PC-3 (cell line): ENCODE measurements around the gene TXNL4A. TPM values are rescaled to one million over a fixed set of nuclear protein-coding genes. Genes with fewer than 3 reads are reported as not detected.

ENCODE experiments used
- ATAC-seq: fragments of 200-7000 bp; cut with Tn5 transposase; 2 replicates; pipeline ENCODE4 v1.9.1; 2020; ENCODE audit warnings: mild to moderate bottlenecking, moderate library complexity
- BruUV-seq: library from RNA; stranded (reverse); fragments of 400-500 nt; replicated peaks from 2 replicates; lab custom pipeline; 2021; lab: Mats Ljungman, UMichigan
- CTCF ChIA-PET: fragments of 300-600 bp; sonication (Branson Sonifier 250); formaldehyde crosslinking; loops from one replicate; lab custom pipeline; 2022; ENCODE audit warnings: antibody characterized with exemption; lab: Charles Lee
- POLR2A ChIA-PET: fragments of 300-600 bp; sonication (Branson Sonifier 250); formaldehyde crosslinking; loops from one replicate; lab custom pipeline; 2022; ENCODE audit warnings: antibody characterized with exemption; ENCODE audit not compliant: unreplicated experiment; lab: Charles Lee
- DNase-seq: peaks from one replicate; pipeline ENCODE4 v3.0.0-alpha.2; 2015
- H2AFZ ChIP-seq: fragments of 300-600 bp; sonication (generic); 2 replicates; pipeline ENCODE4 v1.6.0; 2016; ENCODE audit warnings: antibody characterized with exemption, low read length
- H3F3A ChIP-seq: fragments of 300-600 bp; sonication (generic); one replicate; pipeline ENCODE4 v1.6.0; 2017; ENCODE audit warnings: antibody characterized with exemption, low read length, control low read depth, mild to moderate bottlenecking; ENCODE audit not compliant: unreplicated experiment
- H3K27ac ChIP-seq: fragments of 300-600 bp; sonication (generic); 2 replicates; pipeline ENCODE4 v1.5.1; 2016; ENCODE audit warnings: mild to moderate bottlenecking, low read length
- H3K27me3 ChIP-seq: fragments of 300-600 bp; sonication (generic); 2 replicates; pipeline ENCODE4 v1.6.1; 2016; ENCODE audit warnings: low read length, mixed read lengths
- H3K36me3 ChIP-seq: fragments of 300-600 bp; sonication (generic); 2 replicates; pipeline ENCODE4 v1.6.1; 2016; ENCODE audit warnings: low read depth, mixed run types, low read length, mixed read lengths
- H3K4me1 ChIP-seq: fragments of 300-600 bp; sonication (generic); 2 replicates; pipeline ENCODE4 v1.5.1; 2016; ENCODE audit warnings: low read length; ENCODE audit not compliant: insufficient read depth
- H3K4me2 ChIP-seq: fragments of 300-600 bp; sonication (generic); 2 replicates; pipeline ENCODE4 v1.6.0; 2016; ENCODE audit warnings: low read length
- H3K4me3 ChIP-seq: fragments of 300-600 bp; sonication (generic); 2 replicates; pipeline ENCODE4 v1.5.1; 2016; ENCODE audit warnings: mild to moderate bottlenecking, low read length, mixed read lengths
- H3K79me2 ChIP-seq: fragments of 300-600 bp; sonication (generic); 2 replicates; pipeline ENCODE4 v1.6.1; 2017; ENCODE audit warnings: low read length, mixed read lengths
- H3K9ac ChIP-seq: fragments of 300-600 bp; sonication (generic); 2 replicates; pipeline ENCODE4 v1.6.0; 2016; ENCODE audit warnings: mild to moderate bottlenecking, low read length
- H3K9me2 ChIP-seq: fragments of 300-600 bp; sonication (generic); replicated peaks from 2 replicates; pipeline ENCODE4 v1.6.1; 2016; ENCODE audit warnings: mixed run types, low read length, mixed read lengths
- H3K9me3 ChIP-seq: fragments of 300-600 bp; sonication (generic); 2 replicates; pipeline ENCODE4 v1.6.1; 2016; ENCODE audit warnings: low read length, mixed read lengths
- H4K20me1 ChIP-seq: fragments of 300-600 bp; sonication (generic); 2 replicates; pipeline ENCODE4 v1.6.1; 2016; ENCODE audit warnings: low read length, mixed read lengths
- CTCF ChIP-seq: fragments of 300-600 bp; sonication (generic); conservative IDR thresholded peaks from 2 replicates; pipeline ENCODE4 v1.5.1; 2017; ENCODE audit warnings: antibody characterized with exemption, low read depth, mild to moderate bottlenecking, low read length
- EZH2 ChIP-seq: fragments of 300-600 bp; sonication (generic); IDR thresholded peaks from one replicate; pipeline ENCODE4 v1.6.1; 2017; ENCODE audit warnings: antibody characterized with exemption, mild to moderate bottlenecking, low read length; ENCODE audit not compliant: unreplicated experiment
- EZH2phosphoT487 ChIP-seq: fragments of 300-600 bp; sonication (generic); IDR thresholded peaks from 2 replicates; pipeline ENCODE4 v1.6.1; 2018; ENCODE audit warnings: mild to moderate bottlenecking, antibody characterized with exemption, low read length, borderline replicate concordance
- intact Hi-C: fragments of 100-400 bp; cut with micrococcal nuclease; formaldehyde crosslinking; loops from 2 replicates; pipeline ENCODE4 v1.9.0; 2023
- total RNA-seq: library from RNA; depleted of rRNA; stranded (reverse); fragments of >200 nt; gene quantifications from 2 replicates; pipeline ENCODE4 v1.2.3, GENCODE V29; 2014

The TXNL4A gene
- total RNA-seq, 1 experiment from 2014 or later, result 159 TPM

- Histone ChIP-seq H3K9me2 (no peaks in the 10 kb centered on the region), H3K4me2 (no peak overlapping the region), H3K27me3 (no peaks in the 10 kb centered on the region), H3K4me3 (no peak overlapping the region), H3K36me3 (peaks cover 5% of the 10 kb centered on the region; the same call in 1 of the 2 replicates), H3K79me2 (peaks cover 30% of the 10 kb centered on the region), H3K9me3 (no peaks in the 10 kb centered on the region), H3K9ac (no peak overlapping the region), H3K4me1 (peaks cover 8% of the 10 kb centered on the region), H2AFZ (no peak overlapping the region), H3F3A (no peaks in the 10 kb centered on the region), H3K27ac (no peak overlapping the region), H4K20me1 (peaks cover 3% of the 10 kb centered on the region; the same call in 1 of the 2 replicates)
- BruUV-seq, result no TSS peak
- DNase-seq (no peak), ATAC-seq (no peak)
- ChIA-PET CTCF (no interaction called here), POLR2A (no interaction called here)
- intact Hi-C loops, result no loop called here
- TF ChIP-seq CTCF, result no peak
- no peak for TF ChIP-seq EZH2
- no peak for TF ChIP-seq EZH2phosphoT487
These were observed 35.3 kb downstream of the TXNL4A start for GRCh38 chr18:79952996-79953559.

- H3K4me2 ChIP-seq, result peak overlapping the region; percentile 98
- H3K36me3 ChIP-seq, result peaks cover 5% of the 10 kb centered on the region; the same call in 1 of the 2 replicates
- intact Hi-C loops, result no loop called here
These were observed 35.8 kb downstream of the TXNL4A start for GRCh38 chr18:79952456-79952995.

More at GRCh38 chr18:79952456-79952995, 35.8 kb downstream of the TXNL4A start:
- peak overlapping the region; percentile 76 for H3K9ac ChIP-seq
- BruUV-seq, result no TSS peak
- H3K4me1 ChIP-seq, result peaks cover 8% of the 10 kb centered on the region
- no peaks in the 10 kb centered on the region for H3K9me2 ChIP-seq
- H3K9me3 ChIP-seq, result no peaks in the 10 kb centered on the region
- H2AFZ ChIP-seq, result peak overlapping the region; percentile 89
- TF ChIP-seq EZH2phosphoT487, result no peak
- no peak for TF ChIP-seq CTCF
- no peaks in the 10 kb centered on the region for H3K27me3 ChIP-seq
- CTCF ChIA-PET, result no interaction called here
- H3K79me2 ChIP-seq, result peaks cover 36% of the 10 kb centered on the region
- no peaks in the 10 kb centered on the region for H3F3A ChIP-seq
- peak overlapping the region; percentile 91 for H3K4me3 ChIP-seq
- DNase-seq, result no peak
- ATAC-seq, result no peak
- POLR2A ChIA-PET, result no interaction called here
- peaks cover 3% of the 10 kb centered on the region; the same call in 1 of the 2 replicates for H4K20me1 ChIP-seq
- H3K27ac ChIP-seq, result no peak overlapping the region
